Middle frontal gyrus (tissue), 1 donor: ENCODE measurements around the gene CAPN15.

Experiments
- DNase-seq: peaks from one replicate; pipeline ENCODE4 v3.0.0-alpha.2; 2015; ENCODE audit warnings: low spot score; ENCODE audit errors: extremely low spot score

CAPN15 gene

GRCh38 chr16:577796-578195 is 50.3 kb downstream of the CAPN15 start:
- DNase-seq: no peak

GRCh38 chr16:578232-578869 is 50.8 kb downstream of the CAPN15 start:
- no peak for DNase-seq

DNA sequence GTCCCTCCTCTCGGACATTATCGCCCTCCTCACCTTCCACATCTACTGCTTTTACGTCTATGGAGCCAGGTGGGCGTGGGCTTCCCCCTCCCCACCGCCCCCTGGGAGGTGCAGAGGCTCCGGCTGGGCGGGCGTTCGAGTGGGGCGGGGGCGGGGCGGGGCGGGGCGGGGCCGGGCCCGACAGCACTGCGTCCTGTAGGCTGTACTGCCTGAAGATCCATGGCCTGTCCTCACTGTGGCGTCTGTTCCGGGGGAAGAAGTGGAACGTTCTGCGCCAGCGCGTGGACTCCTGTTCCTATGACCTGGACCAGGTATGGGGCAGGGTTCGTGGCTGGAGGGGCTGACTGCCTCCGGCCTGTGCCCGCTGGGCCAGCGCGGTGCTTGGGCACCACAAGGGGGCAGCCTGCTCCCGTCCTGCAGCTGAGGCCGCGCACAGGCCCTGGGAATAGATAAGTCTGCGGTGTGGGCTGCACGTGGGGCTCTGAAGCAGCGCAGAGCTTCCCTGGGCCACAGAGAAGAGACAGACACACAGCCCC is 51.4 kb downstream of the CAPN15 start:
- DNase-seq: no peak

GRCh38 chr16:580141-580945 is 52.8 kb downstream of the CAPN15 start:
- no peak for DNase-seq

GRCh38 chr16:580946-581498 is 53.5 kb downstream of the CAPN15 start:
- DNase-seq: no peak

DNA sequence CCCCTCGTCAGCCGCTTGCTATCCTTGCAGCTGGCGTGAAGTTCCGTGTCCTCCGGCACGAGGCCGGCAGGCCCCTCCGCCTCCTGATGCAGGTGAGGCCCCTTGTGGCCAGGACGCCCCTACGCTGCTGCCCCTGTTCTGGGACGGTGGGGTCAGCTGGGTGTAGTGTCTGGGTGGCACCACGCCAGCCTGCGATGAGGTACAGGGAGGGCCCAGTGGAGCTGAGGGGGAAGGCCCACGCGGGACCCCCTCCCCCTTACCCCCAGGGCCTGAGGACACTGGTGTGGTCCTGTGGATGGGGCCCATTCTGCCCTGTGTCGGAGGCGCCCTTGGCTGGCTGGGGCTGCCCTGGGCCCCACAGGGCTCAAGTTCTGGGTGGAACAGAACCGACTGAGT is 54.7 kb downstream of the CAPN15 start:
- DNase-seq: no peak

GRCh38 chr16:582614-583331 is 55.3 kb downstream of the CAPN15 start:
- no peak for DNase-seq

GRCh38 chr16:583470-583814 is 55.9 kb downstream of the CAPN15 start:
- DNase-seq: no peak

DNA sequence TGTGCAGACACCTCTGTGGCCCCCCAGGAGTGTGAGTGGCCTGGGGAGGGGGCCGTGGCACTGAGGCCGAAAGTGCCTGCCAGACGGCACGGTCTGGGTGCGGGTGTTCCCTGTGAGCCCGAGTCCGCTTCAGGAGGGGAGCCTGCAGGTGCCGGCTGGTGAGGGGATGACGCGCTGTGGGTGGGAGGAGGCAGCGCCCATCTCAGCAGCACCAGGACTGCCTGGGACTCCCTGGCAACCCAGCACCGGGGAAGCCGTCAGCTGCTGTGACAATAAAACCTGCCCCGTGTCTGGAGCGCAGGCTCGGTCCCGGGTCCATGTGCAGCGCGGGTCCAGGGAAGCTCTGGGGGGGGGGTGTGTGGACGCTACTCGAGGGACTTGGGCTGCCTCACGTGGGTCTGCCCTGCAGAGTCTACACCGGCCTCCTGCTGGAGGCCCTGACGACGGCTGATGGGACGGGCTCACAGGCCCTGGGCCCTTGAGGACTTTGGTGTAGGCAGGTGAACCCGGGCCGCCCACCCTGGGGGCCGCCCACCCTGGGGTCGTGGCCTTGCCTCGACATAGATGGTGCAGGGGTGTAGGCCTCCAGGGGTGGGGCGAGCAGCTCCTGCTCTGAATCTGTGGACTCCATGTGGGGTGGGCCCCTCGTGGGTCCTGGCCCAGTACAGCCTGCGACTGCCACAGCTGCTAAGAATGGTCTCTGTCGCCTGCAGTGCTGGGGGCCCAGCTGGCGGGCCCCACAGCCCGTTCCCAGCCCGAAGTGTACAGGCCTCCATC is 56.5 kb downstream of the CAPN15 start:
- no peak for DNase-seq

DNA sequence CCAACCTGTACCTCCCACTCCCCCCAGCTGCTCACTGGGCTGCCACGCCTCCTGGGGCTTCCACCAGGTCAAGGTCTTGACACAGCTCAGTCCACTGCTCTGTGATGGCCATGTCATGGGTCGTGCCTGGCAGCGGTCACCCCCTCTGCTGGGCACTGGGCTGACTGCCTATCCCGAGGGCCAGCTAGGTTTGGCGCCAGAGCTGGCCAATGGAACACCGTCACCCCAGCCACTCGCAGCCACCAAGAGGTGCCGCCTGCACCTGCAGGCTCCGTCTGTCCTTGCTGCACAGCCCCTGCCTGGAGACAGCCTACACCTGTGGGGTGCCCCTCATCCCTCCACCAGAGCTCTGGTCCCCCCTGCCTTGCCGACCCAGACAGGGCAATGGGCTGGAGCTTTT is 57.8 kb downstream of the CAPN15 start:
- no peak for DNase-seq

- no peak for DNase-seq
Measured at GRCh38 chr16:586047-586644, 58.6 kb downstream of the CAPN15 start.

GRCh38 chr16:586645-587590 is 59.4 kb downstream of the CAPN15 start:
- DNase-seq: no peak

DNA sequence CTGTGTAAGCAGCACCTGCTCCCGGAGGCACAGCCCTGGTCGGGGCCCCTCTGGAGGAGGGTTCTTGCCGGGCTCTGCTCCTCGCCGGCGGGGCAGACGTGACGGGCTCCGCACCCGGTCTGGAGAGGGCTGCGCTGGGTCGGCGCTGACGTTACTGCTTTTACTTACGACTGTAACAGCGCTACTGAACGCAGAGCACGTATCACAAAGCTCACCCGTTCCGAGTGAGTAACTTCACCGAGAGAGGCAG is 61.1 kb downstream of the CAPN15 start:
- no peak for DNase-seq

DNA sequence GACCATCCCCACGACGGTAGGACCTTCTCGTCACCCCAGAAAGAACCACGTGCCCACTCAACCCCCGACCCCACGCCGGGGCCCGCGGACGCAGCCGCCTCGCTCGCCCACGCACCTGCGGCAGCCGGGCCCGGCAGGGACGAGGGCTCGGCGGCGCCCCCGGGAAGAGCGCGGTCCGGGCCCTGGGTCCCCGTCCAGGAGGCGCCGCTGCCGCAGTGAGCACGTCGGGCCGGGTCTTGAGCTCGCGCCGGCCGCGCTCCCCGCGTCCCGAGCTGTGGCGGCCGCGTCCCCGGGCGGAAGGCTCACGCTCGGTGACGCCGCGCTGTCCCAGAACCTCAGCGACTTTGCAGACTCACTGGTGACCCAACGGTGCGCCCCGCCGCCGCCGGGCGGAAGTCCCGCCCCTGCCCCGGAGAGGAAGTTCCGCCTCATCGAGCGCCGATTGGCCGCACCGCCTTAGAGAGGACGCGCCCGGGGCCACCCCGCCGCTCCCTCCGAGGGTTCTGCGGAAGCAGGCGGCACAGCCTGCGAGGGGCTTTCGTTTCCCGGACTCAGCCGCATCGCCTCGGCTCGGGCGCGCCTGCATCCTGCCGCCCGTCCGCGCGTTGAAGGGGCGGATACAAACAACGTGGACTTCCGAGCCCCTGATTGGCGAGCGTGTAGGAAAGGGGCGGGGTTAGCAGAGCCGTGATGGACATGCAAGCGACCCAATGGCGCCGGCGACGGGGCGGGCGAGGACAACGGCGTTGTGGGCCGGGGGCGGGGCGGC is 61.6 kb downstream of the CAPN15 start:
- peak; percentile 91 for DNase-seq

GRCh38 chr16:589658-590187 is 62.2 kb downstream of the CAPN15 start, which contains the start of gene RAB40C:
Gene RAB40C (plus strand): TSS chr16:590066. CDS start chr16:590292, 226 bp downstream.
- DNase-seq: peak; percentile 92

DNA sequence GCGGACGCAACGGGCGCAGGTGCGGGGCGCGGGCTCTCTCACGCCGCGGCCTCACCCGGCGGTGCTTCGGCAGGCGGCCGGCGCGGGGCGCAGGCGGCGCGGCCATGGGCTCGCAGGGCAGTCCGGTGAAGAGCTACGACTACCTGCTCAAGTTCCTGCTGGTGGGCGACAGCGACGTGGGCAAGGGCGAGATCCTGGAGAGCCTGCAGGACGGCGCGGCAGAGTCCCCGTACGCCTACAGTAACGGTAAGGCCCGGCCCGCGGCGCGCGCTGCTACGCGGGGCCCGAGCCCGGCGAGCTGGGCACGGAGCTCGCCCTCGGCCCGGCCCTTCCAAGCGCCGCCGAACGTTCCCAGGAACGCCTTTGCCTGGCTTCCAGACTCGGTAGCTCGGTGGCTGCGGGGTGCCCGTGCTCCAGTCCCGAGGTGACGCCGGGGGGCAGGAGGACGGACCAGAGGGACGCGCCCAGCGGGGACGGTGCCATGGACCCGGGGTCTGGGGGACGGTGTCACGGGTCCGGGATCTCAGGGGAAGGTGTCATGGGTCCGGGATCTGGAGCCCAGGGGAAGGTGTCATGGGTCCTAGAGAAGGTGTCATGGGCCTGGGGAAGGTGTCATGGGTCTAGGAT is 62.8 kb downstream of the CAPN15 start:
- DNase-seq: no peak

DNA sequence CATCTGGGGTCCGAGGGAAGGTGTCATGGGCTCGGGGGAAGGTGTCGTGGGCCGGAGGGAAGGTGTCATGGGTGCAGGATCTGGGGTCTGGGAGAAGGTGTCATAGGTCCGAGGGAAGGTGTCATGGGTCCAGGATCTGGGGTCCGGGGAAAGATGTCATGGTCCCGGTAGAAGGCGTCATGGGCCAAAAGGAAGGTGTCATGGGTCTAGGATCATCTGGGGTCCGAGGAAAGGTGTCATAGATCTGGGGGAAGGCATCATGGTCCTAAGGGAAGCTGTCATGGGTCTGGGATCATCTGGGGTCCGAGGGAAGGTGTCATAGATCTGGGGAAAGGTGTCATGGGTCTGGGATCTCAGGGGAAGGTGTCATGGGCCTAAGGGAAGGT is 63.3 kb downstream of the CAPN15 start:
- no peak for DNase-seq

- no peak for DNase-seq
Measured at GRCh38 chr16:591231-591630, 63.7 kb downstream of the CAPN15 start.
